Stimulated activated CD8-positive, alpha-beta memory T cell treated with anti-CD3 and anti-CD28 coated beads, Interleukin-15, amount 100 ng/mL, for 48 hours (primary cell): ENCODE measurements around the gene SALL4.
"Not testable (repeated sequence)": the region's sequence is repeated elsewhere in the genome, so short reads cannot be mapped to it uniquely, and the experiment has no call there.

Source experiments
- DNase-seq, 2 donors: peaks; one replicate each; pipeline ENCODE4 v3.0.0-alpha.2; 2020; ENCODE audit warnings: low read depth in 2 of 2

SALL4 gene

GRCh38 chr20:51766994-51767866 is 35.1 kb downstream of the SALL4 start:
- peak; percentile 34 to 35 for DNase-seq

- not testable (repeated sequence) for DNase-seq
Measured at GRCh38 chr20:51765381-51765780, 36.9 kb downstream of the SALL4 start.

- DNase-seq: no peak
Measured at GRCh38 chr20:51763965-51764602, 38.2 kb downstream of the SALL4 start.

GRCh38 chr20:51760905-51761546 is 41.3 kb downstream of the SALL4 start:
- no peak for DNase-seq

GRCh38 chr20:51759769-51760510 is 42.4 kb downstream of the SALL4 start:
- no peak for DNase-seq

- DNase-seq: no peak
Measured at GRCh38 chr20:51758978-51759544, 43.3 kb downstream of the SALL4 start.

GRCh38 chr20:51757226-51757625 is 45.1 kb downstream of the SALL4 start:
- DNase-seq: no peak

GRCh38 chr20:51756653-51757052 is 45.7 kb downstream of the SALL4 start:
- no peak for DNase-seq

GRCh38 chr20:51753220-51753619 is 49.1 kb downstream of the SALL4 start:
- DNase-seq: not testable (repeated sequence)

- no peak for DNase-seq
Measured at GRCh38 chr20:51752343-51752951, 49.9 kb downstream of the SALL4 start.

- no peak for DNase-seq
Measured at GRCh38 chr20:51750770-51751388, 51.4 kb downstream of the SALL4 start.

GRCh38 chr20:51750037-51750769 is 52.1 kb downstream of the SALL4 start:
- no peak for DNase-seq

- DNase-seq: no peak
Measured at GRCh38 chr20:51749674-51750036, 52.7 kb downstream of the SALL4 start.

- no peak for DNase-seq
Measured at GRCh38 chr20:51747182-51747911, 55.0 kb downstream of the SALL4 start.

GRCh38 chr20:51745804-51746203 is 56.5 kb downstream of the SALL4 start:
- no peak for DNase-seq

- no peak for DNase-seq
Measured at GRCh38 chr20:51740838-51741237, 61.5 kb downstream of the SALL4 start.

GRCh38 chr20:51740308-51740707 is 62.0 kb downstream of the SALL4 start:
- not testable (repeated sequence) for DNase-seq

- DNase-seq: no peak
Measured at GRCh38 chr20:51739722-51740249, 62.5 kb downstream of the SALL4 start.

GRCh38 chr20:51738877-51739447 is 63.4 kb downstream of the SALL4 start:
- DNase-seq: no peak
